H1 (cell line): Measurements from ENCODE around the gene THADA. TPM values are rescaled to one million over a fixed set of nuclear protein-coding genes. Genes with fewer than 3 reads are reported as not detected.

ENCODE experiments used
- CTCF ChIA-PET: fragments of 300-600 bp; sonication (Branson Sonifier 250); formaldehyde crosslinking; loops from one replicate; lab custom pipeline; 2021; ENCODE audit not compliant: partially characterized antibody; lab: Charles Lee
- POLR2A ChIA-PET: fragments of 300-600 bp; sonication (Branson Sonifier 250); formaldehyde crosslinking; loops from one replicate; lab custom pipeline; 2021; ENCODE audit warnings: inconsistent platforms; ENCODE audit not compliant: partially characterized antibody; lab: Charles Lee
- DNase-seq, 2 experiments: peaks; one replicate each; pipeline versions ENCODE4 v3.0.0 to v3.0.0-alpha.2; 2010 to 2022; ENCODE audit warnings: low spot score in 2 of 2, low read depth in 1 of 2, mixed read lengths in 1 of 2
- FAIRE-seq: peaks from 2 replicates; lab custom pipeline; 2011; peaks lifted over from hg19 to GRCh38; lab: Jason Lieb, UNC
- H2AFZ ChIP-seq: 2 replicates; pipeline ENCODE4 v1.8.1; 2012; ENCODE audit warnings: low read length, inconsistent platforms
- H2AK5ac ChIP-seq: 2 replicates; pipeline ENCODE4 v1.6.1; 2013; ENCODE audit warnings: low read depth, low read length
- H2BK120ac ChIP-seq: replicated peaks from 2 replicates; pipeline ENCODE3; 2013; ENCODE audit warnings: low read depth, low read length, inconsistent platforms
- H2BK12ac ChIP-seq: 2 replicates; pipeline ENCODE4 v1.6.1; 2013; ENCODE audit warnings: low read depth, low read length
- H2BK15ac ChIP-seq: 2 replicates; pipeline ENCODE4 v1.6.1; 2013; ENCODE audit warnings: low read length
- H2BK20ac ChIP-seq: 2 replicates; pipeline ENCODE4 v1.6.1; 2013; ENCODE audit warnings: low read length
- H2BK5ac ChIP-seq: 2 replicates; pipeline ENCODE4 v1.6.1; 2013; ENCODE audit warnings: low read depth, low read length
- H3K14ac ChIP-seq: 2 replicates; pipeline ENCODE4 v1.6.1; 2013; ENCODE audit warnings: inconsistent platforms; ENCODE audit not compliant: insufficient read length
- H3K18ac ChIP-seq: 2 replicates; pipeline ENCODE4 v1.6.1; 2013; ENCODE audit warnings: low read length; ENCODE audit errors: extremely low read depth
- H3K23ac ChIP-seq: 2 replicates; pipeline ENCODE4 v1.6.1; 2013; ENCODE audit warnings: inconsistent platforms; ENCODE audit not compliant: insufficient read length
- H3K23me2 ChIP-seq: 2 replicates; pipeline ENCODE4 v1.6.1; 2013; ENCODE audit warnings: low read depth, low read length
- H3K27ac ChIP-seq: 2 replicates; pipeline ENCODE4 v1.6.1; 2011; ENCODE audit warnings: low read depth, low read length, inconsistent platforms
- H3K27me3 ChIP-seq, 4 experiments: replicated peaks in 1 of 4; 1 replicate in 1 of 4; 2 replicates in 3 of 4; pipeline versions ENCODE4 v1.6.1 to v1.8.1; 2011 to 2013; ENCODE audit warnings: low read length in 3 of 4, mild to moderate bottlenecking in 3 of 4, inconsistent platforms in 2 of 4, mixed read lengths in 2 of 4, moderate library complexity in 1 of 4; ENCODE audit not compliant: control insufficient read depth in 3 of 4, insufficient read depth in 3 of 4; ENCODE audit errors: extremely low read depth in 1 of 4
- H3K36me3 ChIP-seq, 4 experiments: 2 replicates each; pipeline versions ENCODE4 v1.6.1 to v1.8.1; 2011 to 2013; ENCODE audit warnings: mild to moderate bottlenecking in 4 of 4, low read length in 3 of 4, moderate library complexity in 2 of 4, control low read depth in 1 of 4, inconsistent platforms in 1 of 4; ENCODE audit not compliant: insufficient read depth in 4 of 4, control insufficient read depth in 2 of 4
- H3K4ac ChIP-seq: replicated peaks from 2 replicates; pipeline ENCODE3; 2013; ENCODE audit warnings: low read length, low read depth, mixed read lengths, inconsistent platforms; ENCODE audit not compliant: insufficient read length
- H3K4me1 ChIP-seq, 4 experiments: replicated peaks in 1 of 4; 1 replicate in 1 of 4; 2 replicates in 3 of 4; pipeline versions ENCODE4 v1.6.1 to v1.8.1; 2011 to 2013; ENCODE audit warnings: low read length in 3 of 4, inconsistent platforms in 2 of 4, mixed read lengths in 1 of 4; ENCODE audit not compliant: insufficient read depth in 4 of 4, control insufficient read depth in 3 of 4
- H3K4me2 ChIP-seq, 2 experiments: 2 replicates each; pipeline versions ENCODE4 v1.6.1 to v1.8.1; 2011 to 2013; ENCODE audit warnings: low read depth in 2 of 2, low read length in 2 of 2, control low read depth in 1 of 2, inconsistent platforms in 1 of 2, mild to moderate bottlenecking in 1 of 2; ENCODE audit not compliant: insufficient read depth in 1 of 2
- H3K4me3 ChIP-seq, 4 experiments: fragments of 200-600, 300-600 bp in 1 of 4; sonication (generic), shearing (Covaris generic), sonication (Bioruptor Twin) in 1 of 4; 2 replicates each; pipeline versions ENCODE4 v1.5.1 to v1.8.1; 2011 to 2016; ENCODE audit warnings: low read length in 4 of 4, low read depth in 3 of 4, control low read depth in 2 of 4, inconsistent platforms in 2 of 4, mild to moderate bottlenecking in 2 of 4, mixed read lengths in 1 of 4, moderate library complexity in 1 of 4; ENCODE audit not compliant: insufficient read depth in 2 of 4; ENCODE audit errors: extremely low read depth in 1 of 4
- H3K56ac ChIP-seq: replicated peaks from 2 replicates; pipeline ENCODE3; 2013; ENCODE audit warnings: low read depth, mild to moderate bottlenecking, mixed read lengths, low read length, inconsistent platforms; ENCODE audit not compliant: insufficient read length
- H3K79me1 ChIP-seq: 2 replicates; pipeline ENCODE4 v1.6.1; 2013; ENCODE audit warnings: low read depth, low read length, control low read depth
- H3K79me2 ChIP-seq, 2 experiments: 2 replicates each; pipeline versions ENCODE4 v1.6.1 to v1.8.1; 2012 to 2013; ENCODE audit warnings: low read length in 2 of 2, mild to moderate bottlenecking in 2 of 2, inconsistent platforms in 1 of 2; ENCODE audit not compliant: insufficient read depth in 2 of 2, control insufficient read depth in 1 of 2
- H3K9ac ChIP-seq, 4 experiments: replicated peaks in 1 of 4; 1 replicate in 1 of 4; 2 replicates in 3 of 4; pipeline versions ENCODE4 v1.6.1 to v1.8.1; 2011 to 2013; ENCODE audit warnings: low read depth in 3 of 4, low read length in 3 of 4, control low read depth in 2 of 4, mild to moderate bottlenecking in 2 of 4, moderate library complexity in 2 of 4, inconsistent platforms in 1 of 4; ENCODE audit errors: extremely low read depth in 1 of 4
- H3K9me3 ChIP-seq, 2 experiments: 2 replicates each; pipeline versions ENCODE4 v1.6.1 to v1.8.1; 2012 to 2013; ENCODE audit warnings: mild to moderate bottlenecking in 2 of 2, moderate library complexity in 2 of 2, control low read depth in 1 of 2, inconsistent platforms in 1 of 2, low read depth in 1 of 2, low read length in 1 of 2, mixed read lengths in 1 of 2; ENCODE audit not compliant: insufficient read depth in 2 of 2
- H4K20me1 ChIP-seq, 2 experiments: replicated peaks in 1 of 2; 2 replicates each; pipeline versions ENCODE3 to v1.8.1; 2011 to 2013; ENCODE audit warnings: inconsistent platforms in 2 of 2, low read length in 2 of 2, mild to moderate bottlenecking in 1 of 2; ENCODE audit not compliant: insufficient read depth in 2 of 2, control insufficient read depth in 1 of 2
- H4K5ac ChIP-seq: 2 replicates; pipeline ENCODE4 v1.6.1; 2013; ENCODE audit warnings: low read length, low read depth, mixed read lengths, inconsistent platforms; ENCODE audit not compliant: insufficient read length
- H4K8ac ChIP-seq: 2 replicates; pipeline ENCODE4 v1.8.0; 2013; ENCODE audit warnings: mild to moderate bottlenecking, moderate library complexity, low read length, inconsistent platforms; ENCODE audit not compliant: insufficient read depth; ENCODE audit errors: extremely low read depth
- H4K91ac ChIP-seq: replicated peaks from 2 replicates; pipeline ENCODE3; 2013; ENCODE audit warnings: low read length, mixed read lengths, inconsistent platforms; ENCODE audit not compliant: insufficient read length
- ATF2 ChIP-seq: IDR thresholded peaks from 2 replicates; pipeline ENCODE4 v1.6.1; 2012; ENCODE audit warnings: low read length, inconsistent platforms
- CBX8 ChIP-seq: fragments of 300-800, 300-1000 bp; sonication (generic); IDR thresholded peaks from 2 replicates; pipeline ENCODE4 v1.7.1; 2016; ENCODE audit warnings: low read depth, low read length, borderline replicate concordance
- E2F6 ChIP-seq: IDR thresholded peaks from 2 replicates; pipeline ENCODE4 v1.6.1; 2012; ENCODE audit warnings: inconsistent platforms
- HDAC2 ChIP-seq, 2 experiments: fragments of 300-600 bp in 1 of 2; sonication (generic) in 1 of 2; IDR thresholded peaks; 2 replicates each; pipeline ENCODE4 v1.6.1; 2011 to 2012; ENCODE audit warnings: low read depth in 2 of 2, low read length in 2 of 2, mild to moderate bottlenecking in 2 of 2, moderate library complexity in 2 of 2, borderline replicate concordance in 1 of 2, inconsistent platforms in 1 of 2
- KDM1A ChIP-seq: fragments of 200-600, 300-600 bp; sonication (generic); IDR thresholded peaks from 2 replicates; pipeline ENCODE4 v1.7.1; 2016; ENCODE audit warnings: mild to moderate bottlenecking, low read length, borderline replicate concordance
- KDM4A ChIP-seq: IDR thresholded peaks from one replicate; pipeline ENCODE4 v1.7.1; 2012; ENCODE audit warnings: low read depth, mild to moderate bottlenecking, moderate library complexity, low read length, inconsistent platforms; ENCODE audit not compliant: severe bottlenecking
- MAX ChIP-seq: IDR thresholded peaks from 2 replicates; pipeline ENCODE4 v1.6.1; 2012; ENCODE audit warnings: inconsistent platforms
- POLR2A ChIP-seq, 2 experiments: IDR thresholded peaks; 1 replicate in 1 of 2; 2 replicates in 1 of 2; pipeline ENCODE4 v1.6.1; 2011; ENCODE audit warnings: low read depth in 2 of 2, low read length in 2 of 2, mild to moderate bottlenecking in 2 of 2; ENCODE audit errors: control extremely low read depth in 1 of 2
- SIN3A ChIP-seq, 2 experiments: IDR thresholded peaks in 1 of 2; conservative IDR thresholded peaks in 1 of 2; 2 replicates each; pipeline ENCODE4 v1.6.1; 2011 to 2012; ENCODE audit warnings: low read length in 2 of 2, improper control_type of control experiment in 1 of 2, low read depth in 1 of 2, mild to moderate bottlenecking in 1 of 2
- SIRT6 ChIP-seq: IDR thresholded peaks from one replicate; pipeline ENCODE4 v1.7.1; 2012; ENCODE audit warnings: low read length, inconsistent platforms
- SUZ12 ChIP-seq: fragments of 200-600 bp; sonication (generic); IDR thresholded peaks from 2 replicates; pipeline ENCODE4 v1.6.1; 2012; ENCODE audit warnings: mild to moderate bottlenecking, inconsistent platforms, low read length, moderate library complexity, mixed read lengths
- WGBS, 2 experiments: shearing (Covaris generic) in 1 of 2; methylation state at CpG; one replicate each; pipeline versions ENCODE4 v1.1.6 to v1.1.7; 2013 to 2015; ENCODE audit warnings: low lambda C conversion rate in 2 of 2, mixed read lengths in 2 of 2, inconsistent platforms in 1 of 2, low coverage in 1 of 2, missing lambda C conversion rate in 1 of 2; ENCODE audit not compliant: insufficient replicate concordance in 2 of 2, insufficient coverage in 1 of 2, insufficient read length in 1 of 2; ENCODE audit errors: extremely low coverage in 1 of 2, missing lambda C conversion rate in 1 of 2; 5-methylcytosine and 5-hydroxymethylcytosine counted together
- polyA plus RNA-seq, 7 experiments: library from polyadenylated mRNA; depleted of rRNA in 3 of 7; stranded (reverse) in 5 of 7; unstranded in 2 of 7; fragments of >200 nt in 5 of 7; fragments of 200-250 nt in 2 of 7; gene quantifications; 1 replicate in 5 of 7; 2 replicates in 1 of 7; 4 replicates in 1 of 7; pipeline versions ENCODE4 v1.2.1 to v1.2.3, GENCODE V29; 2011 to 2013; ENCODE audit warnings: missing spikeins in 2 of 7, mixed read lengths in 2 of 7
- total RNA-seq: library from RNA; stranded (reverse); fragmentation: NEBNext Ultra II Directional; extraction: Animal tissue kit (Norgen Biotek cat#: 25700); gene quantifications from 2 replicates; pipeline ENCODE4 v1.2.1, GENCODE V29; 2021

Gene THADA
- total and polyA plus RNA-seq, 2 of the 8 experiments (the other 6 are each of a cell fraction or from before 2014, with no cell fraction given), result 22.4 to 26.8 TPM

GRCh38 chr2:43399098-43399497 lies 196.7 kb downstream of the THADA start:
- Histone ChIP-seq H3K79me1 (no peaks in the 10 kb centered on the region), H3K27me3 (peaks cover 0 to 1% (median 0%) of the 10 kb centered on the region in 4 experiments; a peak in 1 of 7 replicates), H3K27ac (no peak overlapping the region), H2BK12ac (no peak overlapping the region), H3K23me2 (no peaks in the 10 kb centered on the region), H3K36me3 (peaks cover 0 to 3% (median 0%) of the 10 kb centered on the region in 4 experiments; a peak in 1 of 8 replicates), H3K4ac (no peak overlapping the region), H2BK5ac (no peak overlapping the region), H4K5ac (no peak overlapping the region), H2BK20ac (no peak overlapping the region), H2BK120ac (no peak overlapping the region), H4K20me1 (no peaks in the 10 kb centered on the region), H4K8ac (no peak overlapping the region), H4K91ac (no peak overlapping the region), H3K14ac (no peak overlapping the region), H3K9ac (no peak overlapping the region), H3K18ac (no peak overlapping the region), H2AFZ (no peak overlapping the region), H3K4me1 (peaks cover 0 to 3% (median 2%) of the 10 kb centered on the region in 4 experiments; a peak in 4 of 7 replicates), H3K9me3 (no peaks in the 10 kb centered on the region), H3K4me3 (no peak overlapping the region), H2BK15ac (no peak overlapping the region), H3K4me2 (no peak overlapping the region), H2AK5ac (no peak overlapping the region), H3K56ac (no peak overlapping the region), H3K79me2 (no peaks in the 10 kb centered on the region), H3K23ac (no peak overlapping the region)
- ChIA-PET POLR2A (no interaction called here), CTCF (no interaction called here)
- DNase-seq (no peak), FAIRE-seq (no peak)
- WGBS, 2 experiments, result 95% methylated on average over 2 of the region's 2 CpGs; no CpG with 5 or more reads in 1 of the 2 experiments
- TF ChIP-seq KDM1A (no peak), KDM4A (no peak), CBX8 (no peak), HDAC2 (IDR thresholded peaks at IDR 0.05; ENCODE audit: borderline replicate concordance in 1 of 2, low read depth in 2 of 2, low read length in 2 of 2) (no peak), MAX (no peak), POLR2A (IDR thresholded peaks at IDR 0.05; ENCODE audit: control extremely low read depth in 1 of 2, low read depth in 2 of 2, low read length in 2 of 2) (no peak), E2F6 (no peak), SUZ12 (no peak), SIN3A (conservative IDR thresholded peaks at IDR 0.05 in 1 of 2, IDR thresholded peaks at IDR 0.05 in 1 of 2; ENCODE audit: low read depth in 1 of 2, low read length in 2 of 2) (no peak), SIRT6 (no peak), ATF2 (no peak)
